Measurements from ENCODE around the gene IRX4.
"Not testable (repeated sequence)": the region's sequence is repeated elsewhere in the genome, so short reads cannot be mapped to it uniquely, and the experiment has no call there.

- not testable (repeated sequence) for TF ChIP-seq CTCF (IDR thresholded peaks at IDR 0.05; ENCODE audit: low read length); EZH2 (optimal IDR thresholded peaks at IDR 0.05; ENCODE audit: low read depth, low read length); EZH2phosphoT487 (IDR thresholded peaks at IDR 0.05; ENCODE audit: low read length)
Measured at GRCh38 chr5:1870435-1871272, 12.1 kb downstream of the IRX4 start.

All from MM.1S (cell line).